Mesendoderm (in vitro differentiated cells): ENCODE results near the gene CLN3. TPM values are rescaled to one million over a fixed set of nuclear protein-coding genes. Genes with fewer than 3 reads are reported as not detected.

Experiments
- DNase-seq: peaks from one replicate; pipeline ENCODE4 v3.0.0; 2013
- H2AK5ac ChIP-seq: 2 replicates; pipeline ENCODE4 v1.6.1; 2013; ENCODE audit warnings: low read length, inconsistent platforms
- H2BK120ac ChIP-seq: 2 replicates; pipeline ENCODE4 v1.6.1; 2013; ENCODE audit warnings: low read depth, mild to moderate bottlenecking, low read length, moderate library complexity, mixed read lengths
- H2BK15ac ChIP-seq: replicated peaks from 2 replicates; pipeline ENCODE4 v1.6.1; 2013; ENCODE audit warnings: low read depth, mild to moderate bottlenecking, moderate library complexity
- H2BK5ac ChIP-seq: 2 replicates; pipeline ENCODE4 v1.6.1; 2013; ENCODE audit warnings: low read length, inconsistent platforms
- H3K18ac ChIP-seq: 2 replicates; pipeline ENCODE4 v1.6.1; 2013; ENCODE audit warnings: mild to moderate bottlenecking, low read length, mixed read lengths
- H3K23ac ChIP-seq: one replicate; pipeline ENCODE4 v1.6.1; 2013; ENCODE audit warnings: low read length
- H3K27ac ChIP-seq: 2 replicates; pipeline ENCODE4 v1.5.1; 2013; ENCODE audit warnings: low read depth, mild to moderate bottlenecking, inconsistent platforms, low read length, moderate library complexity
- H3K27me3 ChIP-seq: 2 replicates; pipeline ENCODE4 v1.6.1; 2013; ENCODE audit warnings: low read length, control low read depth, mild to moderate bottlenecking, inconsistent platforms; ENCODE audit not compliant: insufficient read depth, poor library complexity
- H3K36me3 ChIP-seq: 2 replicates; pipeline ENCODE4 v1.6.1; 2013; ENCODE audit warnings: low read length, inconsistent platforms; ENCODE audit not compliant: control insufficient read depth, insufficient read depth
- H3K4ac ChIP-seq: one replicate; pipeline ENCODE4 v1.6.1; 2013; ENCODE audit warnings: low read depth, mild to moderate bottlenecking, low read length, moderate library complexity
- H3K4me1 ChIP-seq: 2 replicates; pipeline ENCODE4 v1.6.1; 2013; ENCODE audit warnings: low read depth, low read length, inconsistent platforms; ENCODE audit not compliant: control insufficient read depth
- H3K4me2 ChIP-seq: 2 replicates; pipeline ENCODE4 v1.6.1; 2013; ENCODE audit warnings: low read length
- H3K4me3 ChIP-seq: 2 replicates; pipeline ENCODE4 v1.5.1; 2013; ENCODE audit warnings: mild to moderate bottlenecking, low read length
- H3K56ac ChIP-seq: one replicate; pipeline ENCODE4 v1.6.1; 2013; ENCODE audit warnings: low read length
- H3K79me1 ChIP-seq: 2 replicates; pipeline ENCODE4 v1.6.1; 2013; ENCODE audit warnings: low read length, inconsistent platforms
- H3K79me2 ChIP-seq: 2 replicates; pipeline ENCODE4 v1.6.1; 2013; ENCODE audit warnings: mild to moderate bottlenecking, low read length; ENCODE audit not compliant: control insufficient read depth, insufficient read depth
- H3K9ac ChIP-seq: 2 replicates; pipeline ENCODE4 v1.6.1; 2013; ENCODE audit warnings: low read length, inconsistent platforms
- H4K5ac ChIP-seq: one replicate; pipeline ENCODE4 v1.6.1; 2013; ENCODE audit warnings: low read length
- H4K8ac ChIP-seq: one replicate; pipeline ENCODE4 v1.6.1; 2013; ENCODE audit warnings: low read depth, mild to moderate bottlenecking, control low read depth, low read length, moderate library complexity
- WGBS: extraction: QIAGEN DNeasy Blood & Tissue Kit; methylation state at CpG from one replicate; pipeline ENCODE4 v1.1.7; 2013; ENCODE audit warnings: low lambda C conversion rate, missing lambda C conversion rate; ENCODE audit not compliant: insufficient coverage; ENCODE audit errors: extremely low coverage; 5-methylcytosine and 5-hydroxymethylcytosine counted together
- polyA plus RNA-seq, 2 experiments: library from polyadenylated mRNA; stranded (reverse); fragments of 200-250 nt; gene quantifications; one replicate each; pipeline ENCODE4 v1.2.3, GENCODE V29; 2013

The CLN3 gene
- 12.2 TPM for polyA plus RNA-seq (2013, experiment 1 of 2)
- polyA plus RNA-seq (2013, experiment 2 of 2), result 12.2 TPM

DNA sequence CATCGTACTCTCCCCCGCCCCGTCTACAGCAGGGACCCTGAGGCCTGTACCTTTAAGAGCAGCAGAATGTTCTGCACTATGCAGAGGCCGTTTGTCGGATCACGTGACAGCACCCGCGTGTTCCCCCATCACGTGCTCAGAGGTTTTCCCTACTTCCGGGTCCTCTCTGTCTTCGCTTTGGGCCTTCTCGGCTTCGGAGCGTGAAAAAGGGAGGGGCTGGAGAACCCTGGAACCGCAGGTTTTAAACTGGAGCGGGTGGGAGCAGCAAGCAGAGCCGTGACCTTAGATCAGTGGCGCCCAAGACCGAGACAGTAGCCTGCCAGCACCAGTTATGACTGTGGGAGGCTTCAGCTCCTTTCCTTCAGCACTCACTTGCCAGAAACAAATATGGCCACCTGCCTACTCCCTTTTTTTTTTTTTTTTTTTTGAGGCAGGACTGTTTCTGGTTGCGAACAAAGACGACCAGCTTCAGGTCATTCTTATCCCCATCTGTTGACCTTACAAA is at the start of gene CLN3:
Gene CLN3, minus strand, starts transcription at position 105 of the 505 bp plus-strand sequence. CDS start 315 bp downstream, outside the sequence.
- Histone ChIP-seq H2AK5ac (no peak within 1 kb of the TSS), H3K4me3 (peak within 1 kb of the TSS; percentile 56), H3K4me1 (no peaks in the 10 kb centered on the region), H3K36me3 (no peaks in the 10 kb centered on the region), H4K8ac (peak within 1 kb of the TSS; percentile 28), H3K79me1 (no peaks in the 10 kb centered on the region), H3K56ac (peak within 1 kb of the TSS; percentile 90), H3K4me2 (peak within 1 kb of the TSS; percentile 34), H3K4ac (no peak within 1 kb of the TSS), H2BK15ac (no peak within 1 kb of the TSS), H4K5ac (peak within 1 kb of the TSS; percentile 68), H3K27ac (peak within 1 kb of the TSS; percentile 78), H3K27me3 (no peaks in the 10 kb centered on the region), H2BK120ac (no peak within 1 kb of the TSS), H3K9ac (peak within 1 kb of the TSS; percentile 77), H3K18ac (peak within 1 kb of the TSS; percentile 95), H3K23ac (no peak within 1 kb of the TSS), H2BK5ac (peak within 1 kb of the TSS; percentile 33), H3K79me2 (no peaks in the 10 kb centered on the region)
- no CpG with 5 or more reads among the region's 21 CpGs for WGBS
- DNase-seq, result peak; percentile 98

DNA sequence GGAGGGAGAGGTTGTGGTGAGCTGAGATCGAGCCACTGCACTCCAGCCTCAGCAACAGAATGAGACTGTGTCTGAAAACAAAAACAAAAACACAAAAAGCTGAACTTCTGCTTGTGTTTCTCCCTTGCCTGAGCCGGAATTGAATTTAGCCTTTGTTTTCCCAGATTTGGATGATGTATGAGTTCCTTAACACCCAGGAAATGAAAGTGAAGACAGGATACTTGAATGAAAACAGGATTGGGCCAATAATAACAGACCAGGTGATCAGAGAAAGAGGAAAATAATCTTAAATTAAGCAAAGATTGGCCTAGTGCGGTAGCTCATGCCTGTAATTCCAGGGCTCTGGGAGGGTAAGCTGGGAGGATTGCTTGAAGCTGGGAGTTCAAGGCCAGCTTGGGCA is 48.5 kb upstream of the CLN3 start:
- Histone ChIP-seq H3K4ac (no peak overlapping the region), H2BK15ac (no peak overlapping the region), H3K9ac (no peak overlapping the region), H3K27me3 (no peaks in the 10 kb centered on the region), H2BK5ac (no peak overlapping the region), H3K79me2 (no peaks in the 10 kb centered on the region), H3K23ac (no peak overlapping the region), H2AK5ac (no peak overlapping the region), H3K4me3 (no peak overlapping the region), H4K8ac (no peak overlapping the region), H2BK120ac (no peak overlapping the region), H3K18ac (no peak overlapping the region), H3K36me3 (no peaks in the 10 kb centered on the region), H3K56ac (no peak overlapping the region), H3K4me1 (no peaks in the 10 kb centered on the region), H3K27ac (no peak overlapping the region), H3K4me2 (no peak overlapping the region), H3K79me1 (no peaks in the 10 kb centered on the region), H4K5ac (no peak overlapping the region)
- no CpG with 5 or more reads among the region's 3 CpGs for WGBS
- no peak for DNase-seq

- H3K23ac ChIP-seq, result no peak within 1 kb of the TSS
- H2AK5ac ChIP-seq, result no peak within 1 kb of the TSS
- H3K36me3 ChIP-seq, result no peaks in the 10 kb centered on the region
- peak; percentile 11 for DNase-seq
- no peak within 1 kb of the TSS for H3K4me2 ChIP-seq
- H3K9ac ChIP-seq, result no peak within 1 kb of the TSS
- no peaks in the 10 kb centered on the region for H3K4me1 ChIP-seq
- no peak within 1 kb of the TSS for H4K8ac ChIP-seq
- no peak within 1 kb of the TSS for H2BK120ac ChIP-seq
- no peak within 1 kb of the TSS for H2BK5ac ChIP-seq
- H3K4me3 ChIP-seq, result no peak within 1 kb of the TSS
- H3K79me1 ChIP-seq, result no peaks in the 10 kb centered on the region
- no peak within 1 kb of the TSS for H3K56ac ChIP-seq
- no peak within 1 kb of the TSS for H3K4ac ChIP-seq
- H4K5ac ChIP-seq, result no peak within 1 kb of the TSS
- H3K27ac ChIP-seq, result no peak within 1 kb of the TSS
- H3K18ac ChIP-seq, result no peak within 1 kb of the TSS
- H3K79me2 ChIP-seq, result no peaks in the 10 kb centered on the region
- no peak within 1 kb of the TSS for H2BK15ac ChIP-seq
- WGBS, result no CpG with 5 or more reads among the region's 22 CpGs
- no peaks in the 10 kb centered on the region for H3K27me3 ChIP-seq
Measured at GRCh38 chr16:28538733-28539596, 47.1 kb upstream of the CLN3 start, which contains the start of gene NUPR1. NUPR1 (minus strand) TSS chr16:28538974; CDS start chr16:28538907, 67 bp downstream.

DNA sequence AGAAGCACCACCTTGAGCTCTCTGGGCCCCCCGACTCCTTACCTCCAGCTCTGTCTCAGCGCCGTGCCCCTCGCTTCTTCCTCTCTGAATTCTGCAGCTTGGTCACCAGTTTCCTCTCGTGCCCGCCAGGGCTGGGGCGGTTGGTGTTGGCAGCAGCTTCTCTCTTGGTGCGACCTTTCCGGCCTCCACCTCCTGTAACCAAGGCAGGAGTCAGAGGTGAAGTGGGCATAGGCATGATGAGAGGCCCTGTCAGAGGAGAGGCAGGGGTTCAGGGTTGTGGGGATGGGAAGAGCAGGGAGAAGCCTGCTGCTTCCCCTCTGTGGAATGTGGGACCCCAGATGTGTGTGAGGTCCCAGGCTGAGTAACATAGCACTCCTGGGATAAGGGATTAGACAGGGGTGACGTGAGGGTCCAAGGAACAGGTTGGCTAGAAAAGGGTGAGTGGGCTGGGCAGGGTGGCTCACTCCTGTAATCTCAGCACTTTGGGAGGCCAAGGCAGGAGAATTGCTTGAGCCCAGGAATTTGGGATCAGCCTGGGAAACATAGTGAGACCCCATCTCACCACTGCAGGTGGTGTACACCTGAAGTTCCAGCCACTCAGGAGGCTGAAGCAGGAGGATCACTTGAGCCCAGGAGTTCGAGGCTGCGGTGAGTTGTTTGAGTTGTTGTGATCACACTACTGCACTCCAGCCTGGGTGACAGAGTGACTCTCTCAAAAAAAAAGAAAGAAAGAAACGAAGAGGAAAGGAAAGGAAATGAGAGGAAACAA is 46.3 kb upstream of the CLN3 start:
- Histone ChIP-seq H3K79me2 (no peaks in the 10 kb centered on the region), H3K79me1 (no peaks in the 10 kb centered on the region), H3K23ac (no peak overlapping the region), H4K5ac (no peak overlapping the region), H3K4ac (no peak overlapping the region), H3K4me3 (no peak overlapping the region), H3K4me2 (no peak overlapping the region), H3K56ac (no peak overlapping the region), H3K27me3 (no peaks in the 10 kb centered on the region), H2BK15ac (no peak overlapping the region), H2BK5ac (no peak overlapping the region), H3K27ac (no peak overlapping the region), H3K36me3 (no peaks in the 10 kb centered on the region), H4K8ac (no peak overlapping the region), H2BK120ac (no peak overlapping the region), H3K18ac (no peak overlapping the region), H3K9ac (no peak overlapping the region), H3K4me1 (no peaks in the 10 kb centered on the region), H2AK5ac (no peak overlapping the region)
- no CpG with 5 or more reads among the region's 13 CpGs for WGBS
- no peak for DNase-seq

DNA sequence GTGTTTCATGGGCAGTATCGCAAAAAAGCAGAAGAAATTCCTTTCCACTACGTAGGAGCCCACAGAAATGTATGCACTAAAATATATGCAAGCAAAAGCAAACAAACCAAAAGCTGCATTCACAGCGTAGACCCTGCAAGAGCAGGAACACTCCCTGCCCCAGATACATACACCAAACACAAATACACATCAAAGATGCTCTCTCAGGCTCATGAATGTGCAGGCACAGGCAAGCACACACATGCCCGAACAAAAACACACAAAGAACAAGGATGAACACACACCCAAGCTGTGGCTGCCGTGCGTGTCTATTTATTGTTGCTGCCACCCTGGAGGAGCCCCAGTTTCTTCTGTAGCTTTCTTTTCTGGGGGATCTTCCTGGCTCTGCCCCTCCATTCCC is 45.2 kb upstream of the CLN3 start:
- no peaks in the 10 kb centered on the region for H3K79me1 ChIP-seq
- H3K18ac ChIP-seq, result no peak overlapping the region
- no peak overlapping the region for H3K27ac ChIP-seq
- no peak overlapping the region for H3K4ac ChIP-seq
- H2BK15ac ChIP-seq, result no peak overlapping the region
- H2AK5ac ChIP-seq, result no peak overlapping the region
- H2BK5ac ChIP-seq, result no peak overlapping the region
- no peak overlapping the region for H2BK120ac ChIP-seq
- H3K36me3 ChIP-seq, result no peaks in the 10 kb centered on the region
- H4K8ac ChIP-seq, result no peak overlapping the region
- H3K9ac ChIP-seq, result no peak overlapping the region
- no peak overlapping the region for H3K4me2 ChIP-seq
- no peaks in the 10 kb centered on the region for H3K4me1 ChIP-seq
- H3K56ac ChIP-seq, result no peak overlapping the region
- no peaks in the 10 kb centered on the region for H3K27me3 ChIP-seq
- DNase-seq, result no peak
- H4K5ac ChIP-seq, result no peak overlapping the region
- H3K4me3 ChIP-seq, result no peak overlapping the region
- WGBS, result no CpG with 5 or more reads among the region's 6 CpGs
- no peak overlapping the region for H3K23ac ChIP-seq
- H3K79me2 ChIP-seq, result no peaks in the 10 kb centered on the region
